Dendritic cell treated with granulocyte-macrophage colony-stimulating factor and Interleukin-4, amounts not matched to agents 40 ng/mL and 50 ng/mL, for 4 days (primary cell): ENCODE data around the gene PLXDC1.
A peak's percentile ranks its signal among the peaks of the same experiment; 100 is the strongest.
"Not testable (repeated sequence)": the region's sequence is repeated elsewhere in the genome, so short reads cannot be mapped to it uniquely, and the experiment has no call there.

Experiments
- H3K27ac Mint-ChIP-seq: one replicate; pipeline ENCODE4 v1.8.0; 2022; ENCODE audit warnings: mild to moderate bottlenecking, mixed read lengths
- H3K27me3 Mint-ChIP-seq: one replicate; pipeline ENCODE4 v1.8.0; 2022; ENCODE audit warnings: mild to moderate bottlenecking, mixed read lengths
- H3K36me3 Mint-ChIP-seq: one replicate; pipeline ENCODE4 v1.8.0; 2022; ENCODE audit warnings: low read depth, mixed read lengths
- H3K4me1 Mint-ChIP-seq: one replicate; pipeline ENCODE4 v1.8.0; 2022; ENCODE audit warnings: low read depth, mixed read lengths
- H3K4me3 Mint-ChIP-seq: one replicate; pipeline ENCODE4 v1.8.0; 2022; ENCODE audit warnings: mild to moderate bottlenecking, moderate library complexity, mixed read lengths
- H3K9me3 Mint-ChIP-seq: one replicate; pipeline ENCODE4 v1.8.0; 2022; ENCODE audit warnings: mixed read lengths
- intact Hi-C: fragments of 100-400 bp; cut with micrococcal nuclease; formaldehyde crosslinking; loops from one replicate; pipeline ENCODE4 v1.15.0; 2022

The PLXDC1 gene

GRCh38 chr17:39054111-39054645 is 97.3 kb downstream of the PLXDC1 start:
- Mint-ChIP-seq H3K4me1 (peaks cover 14% of the 10 kb centered on the region), H3K27ac (no peak overlapping the region), H3K9me3 (no peaks in the 10 kb centered on the region)

GRCh38 chr17:39052423-39052822 is 99.0 kb downstream of the PLXDC1 start:
- H3K4me3 Mint-ChIP-seq, H3K36me3 Mint-ChIP-seq, H3K27ac Mint-ChIP-seq, intact Hi-C loops: not testable (repeated sequence)
- peaks cover 14% of the 10 kb centered on the region for H3K9me3 Mint-ChIP-seq
- peaks cover 17% of the 10 kb centered on the region for H3K27me3 Mint-ChIP-seq
- H3K4me1 Mint-ChIP-seq = peaks cover 12% of the 10 kb centered on the region

More at GRCh38 chr17:39054111-39054645, 97.3 kb downstream of the PLXDC1 start:
- H3K4me3 Mint-ChIP-seq = no peak overlapping the region
- H3K36me3 Mint-ChIP-seq = no peaks in the 10 kb centered on the region
- H3K27me3 Mint-ChIP-seq = peaks cover 17% of the 10 kb centered on the region
- intact Hi-C loops = no loop called here

- peaks cover 17% of the 10 kb centered on the region for H3K27me3 Mint-ChIP-seq
- peaks cover 27% of the 10 kb centered on the region for H3K9me3 Mint-ChIP-seq
- intact Hi-C loops = no loop called here
- H3K36me3 Mint-ChIP-seq = peaks cover 6% of the 10 kb centered on the region
- H3K27ac Mint-ChIP-seq = no peak overlapping the region
- H3K4me1 Mint-ChIP-seq = no peaks in the 10 kb centered on the region
- H3K4me3 Mint-ChIP-seq = no peak overlapping the region
Measured at GRCh38 chr17:39051001-39051585, 100.3 kb downstream of the PLXDC1 start.

- Mint-ChIP-seq H3K36me3 (peaks cover 6% of the 10 kb centered on the region), H3K4me1 (no peaks in the 10 kb centered on the region), H3K9me3 (peaks cover 37% of the 10 kb centered on the region), H3K27me3 (peaks cover 15% of the 10 kb centered on the region), H3K4me3 (no peak overlapping the region), H3K27ac (no peak overlapping the region)
- intact Hi-C loops = no loop called here
Measured at GRCh38 chr17:39045948-39046679, 105.3 kb downstream of the PLXDC1 start.

- Mint-ChIP-seq H3K27ac (no peak overlapping the region), H3K27me3 (peaks cover 42% of the 10 kb centered on the region), H3K9me3 (no peaks in the 10 kb centered on the region), H3K4me3 (no peak overlapping the region), H3K4me1 (no peaks in the 10 kb centered on the region), H3K36me3 (no peaks in the 10 kb centered on the region)
- intact Hi-C loops = no loop called here
Measured at GRCh38 chr17:39036009-39036408, 115.4 kb downstream of the PLXDC1 start.

- peaks cover 43% of the 10 kb centered on the region for H3K27me3 Mint-ChIP-seq
- H3K9me3 Mint-ChIP-seq, H3K27ac Mint-ChIP-seq, H3K4me3 Mint-ChIP-seq, intact Hi-C loops, H3K4me1 Mint-ChIP-seq, H3K36me3 Mint-ChIP-seq: not testable (repeated sequence)
Measured at GRCh38 chr17:39035578-39035977, 115.9 kb downstream of the PLXDC1 start.

- Mint-ChIP-seq H3K27ac (no peak overlapping the region), H3K36me3 (no peaks in the 10 kb centered on the region), H3K4me3 (no peak overlapping the region), H3K27me3 (peaks cover 64% of the 10 kb centered on the region), H3K4me1 (peaks cover 9% of the 10 kb centered on the region), H3K9me3 (no peaks in the 10 kb centered on the region)
- intact Hi-C loops = no loop called here
Measured at GRCh38 chr17:39028690-39029089, 122.7 kb downstream of the PLXDC1 start.

GRCh38 chr17:39027455-39028035 is 123.9 kb downstream of the PLXDC1 start:
- intact Hi-C loops = no loop called here
- peaks cover 60% of the 10 kb centered on the region for H3K27me3 Mint-ChIP-seq
- H3K4me3 Mint-ChIP-seq = no peak overlapping the region
- no peak overlapping the region for H3K27ac Mint-ChIP-seq
- peaks cover 9% of the 10 kb centered on the region for H3K4me1 Mint-ChIP-seq
- no peaks in the 10 kb centered on the region for H3K36me3 Mint-ChIP-seq
- H3K9me3 Mint-ChIP-seq = no peaks in the 10 kb centered on the region

GRCh38 chr17:39026980-39027451 is 124.4 kb downstream of the PLXDC1 start:
- Mint-ChIP-seq H3K9me3 (no peaks in the 10 kb centered on the region), H3K4me1 (peaks cover 9% of the 10 kb centered on the region), H3K4me3 (peak overlapping the region; percentile 40), H3K36me3 (no peaks in the 10 kb centered on the region), H3K27me3 (peaks cover 56% of the 10 kb centered on the region), H3K27ac (no peak overlapping the region)
- intact Hi-C loops = no loop called here

- H3K27ac Mint-ChIP-seq, intact Hi-C loops, H3K36me3 Mint-ChIP-seq, H3K4me3 Mint-ChIP-seq, H3K9me3 Mint-ChIP-seq, H3K4me1 Mint-ChIP-seq: not testable (repeated sequence)
- H3K27me3 Mint-ChIP-seq = peaks cover 51% of the 10 kb centered on the region
Measured at GRCh38 chr17:39026346-39026745, 125.1 kb downstream of the PLXDC1 start.

GRCh38 chr17:39022924-39023323 is 128.5 kb downstream of the PLXDC1 start:
- Mint-ChIP-seq H3K27ac (no peak overlapping the region), H3K4me1 (peaks cover 22% of the 10 kb centered on the region), H3K27me3 (peaks cover 32% of the 10 kb centered on the region), H3K4me3 (no peak overlapping the region), H3K36me3 (no peaks in the 10 kb centered on the region), H3K9me3 (no peaks in the 10 kb centered on the region)
- intact Hi-C loops = no loop called here

GRCh38 chr17:39020037-39020436 is 131.4 kb downstream of the PLXDC1 start:
- H3K36me3 Mint-ChIP-seq, H3K27ac Mint-ChIP-seq, H3K27me3 Mint-ChIP-seq, H3K4me3 Mint-ChIP-seq, H3K9me3 Mint-ChIP-seq, intact Hi-C loops: not testable (repeated sequence)
- H3K4me1 Mint-ChIP-seq = peaks cover 38% of the 10 kb centered on the region

- peaks cover 1% of the 10 kb centered on the region for H3K27me3 Mint-ChIP-seq
- no peaks in the 10 kb centered on the region for H3K36me3 Mint-ChIP-seq
- peak overlapping the region; percentile 76 for H3K27ac Mint-ChIP-seq
- peaks cover 50% of the 10 kb centered on the region for H3K4me1 Mint-ChIP-seq
- H3K9me3 Mint-ChIP-seq = no peaks in the 10 kb centered on the region
- no peak overlapping the region for H3K4me3 Mint-ChIP-seq
- intact Hi-C loops = loop anchor here (5.0 kb wide), 1 partner anchor 36 kb away; no protein-coding TSS in a partner anchor
Measured at GRCh38 chr17:39018267-39019134, 132.9 kb downstream of the PLXDC1 start.
